Activated T-helper 17 cell treated with anti-CD3 and anti-CD28 coated beads, Interleukin-2, amount 50 U/mL, for 72 hours (primary cell): ENCODE data around the gene PRPF39. TPM values are rescaled to one million over a fixed set of nuclear protein-coding genes. Genes with fewer than 3 reads are reported as not detected.

Experiments used
- ATAC-seq: fragments of 150-1000 bp; cut with Tn5 transposase; replicated peaks from 2 replicates; pipeline ENCODE4 v1.10.0; 2021; ENCODE audit warnings: mild to moderate bottlenecking, moderate library complexity
- H3K27ac Mint-ChIP-seq: one replicate; pipeline ENCODE4 v1.8.0; 2022; ENCODE audit warnings: mixed read lengths
- H3K27me3 Mint-ChIP-seq: one replicate; pipeline ENCODE4 v1.8.0; 2022; ENCODE audit warnings: mixed read lengths
- H3K36me3 Mint-ChIP-seq: one replicate; pipeline ENCODE4 v1.8.0; 2022; ENCODE audit warnings: low read depth, mild to moderate bottlenecking, mixed read lengths
- H3K4me1 Mint-ChIP-seq: one replicate; pipeline ENCODE4 v1.8.0; 2022; ENCODE audit warnings: mixed read lengths
- H3K4me3 Mint-ChIP-seq: one replicate; pipeline ENCODE4 v1.8.0; 2022; ENCODE audit warnings: mild to moderate bottlenecking, mixed read lengths
- H3K9me3 Mint-ChIP-seq: one replicate; pipeline ENCODE4 v1.8.0; 2022; ENCODE audit warnings: mixed read lengths
- total RNA-seq, 2 donors: library from RNA; stranded (reverse); gene quantifications; one replicate each; pipeline ENCODE4 v1.2.3, GENCODE V29; 2022

Gene PRPF39
- total RNA-seq, 2 donors from 2014 or later, result 49.6 to 78.1 TPM

DNA sequence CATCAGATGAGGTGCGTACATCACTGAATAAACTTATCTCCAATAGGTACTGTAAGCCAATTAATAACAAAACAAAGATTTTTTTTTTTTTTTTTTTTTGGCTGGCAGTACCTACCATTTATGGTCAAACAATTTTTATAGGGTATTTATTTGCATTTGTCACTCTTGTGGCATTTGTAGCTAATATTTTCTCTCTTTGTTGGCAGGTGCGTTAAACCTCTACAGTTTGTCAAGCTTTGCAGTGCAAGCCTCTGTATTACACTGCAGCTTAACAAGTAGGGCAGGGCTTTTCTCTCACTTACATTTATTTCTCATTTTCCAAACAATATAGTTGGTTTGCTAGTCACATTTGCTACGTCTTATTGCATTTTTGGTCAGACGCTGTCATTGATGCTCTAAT lies 12.3 kb downstream of the PRPF39 start:
- peaks cover 34% of the 10 kb centered on the region for H3K4me1 Mint-ChIP-seq
- H3K27ac Mint-ChIP-seq, result no peak overlapping the region
- H3K36me3 Mint-ChIP-seq, result peaks cover 94% of the 10 kb centered on the region
- no peak for ATAC-seq
- H3K27me3 Mint-ChIP-seq, result no peaks in the 10 kb centered on the region
- H3K9me3 Mint-ChIP-seq, result no peaks in the 10 kb centered on the region
- no peak overlapping the region for H3K4me3 Mint-ChIP-seq

DNA sequence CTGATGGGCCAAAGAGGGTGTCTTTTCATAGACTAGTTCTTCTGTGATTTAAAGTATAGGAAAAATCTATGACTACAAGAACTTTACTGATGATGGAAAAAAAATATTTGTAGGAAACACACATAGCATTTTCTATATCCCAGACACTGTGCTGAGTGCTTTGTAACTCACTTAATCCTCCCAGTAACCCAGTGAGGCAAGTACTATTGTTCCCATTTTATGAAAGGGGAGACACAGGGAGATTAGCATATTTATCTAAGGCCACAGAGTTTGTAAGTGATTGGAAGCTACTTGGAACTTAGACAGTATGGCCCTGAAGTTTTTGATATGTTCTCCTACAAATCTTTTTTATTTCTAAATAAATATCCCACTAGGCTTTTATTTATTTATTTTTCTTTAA lies 19.9 kb downstream of the PRPF39 start:
- H3K9me3 Mint-ChIP-seq, result no peaks in the 10 kb centered on the region
- ATAC-seq, result no peak

DNA sequence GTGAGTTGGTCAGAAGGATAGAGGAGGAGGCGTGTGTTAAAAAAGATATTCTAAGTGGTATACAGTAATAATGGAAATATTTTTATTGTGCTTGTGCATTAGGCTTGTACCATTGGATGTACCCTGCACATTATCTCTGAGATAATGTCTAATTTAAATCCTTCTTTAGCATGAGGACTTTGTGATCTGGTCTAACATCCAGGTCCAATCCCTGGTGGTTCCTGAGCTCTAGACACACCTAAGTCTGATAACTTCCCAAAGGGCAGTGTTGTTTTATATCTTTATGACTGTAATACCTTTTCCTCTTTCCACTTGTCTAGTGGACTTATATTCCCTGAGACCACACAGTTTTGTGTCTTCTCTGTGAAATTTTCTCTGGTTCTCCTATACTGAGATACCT lies 20.6 kb downstream of the PRPF39 start:
- no peaks in the 10 kb centered on the region for H3K9me3 Mint-ChIP-seq
- H3K4me1 Mint-ChIP-seq, result peaks cover 5% of the 10 kb centered on the region
- peaks cover 99% of the 10 kb centered on the region for H3K36me3 Mint-ChIP-seq
- no peaks in the 10 kb centered on the region for H3K27me3 Mint-ChIP-seq
- no peak overlapping the region for H3K27ac Mint-ChIP-seq
- H3K4me3 Mint-ChIP-seq, result no peak overlapping the region
- ATAC-seq, result no peak

More for the DNA sequence above, 19.9 kb downstream of the PRPF39 start:
- peaks cover 2% of the 10 kb centered on the region for H3K4me1 Mint-ChIP-seq
- H3K4me3 Mint-ChIP-seq, result no peak overlapping the region
- no peaks in the 10 kb centered on the region for H3K27me3 Mint-ChIP-seq
- H3K27ac Mint-ChIP-seq, result peak overlapping the region; percentile 52
- peaks cover 99% of the 10 kb centered on the region for H3K36me3 Mint-ChIP-seq

DNA sequence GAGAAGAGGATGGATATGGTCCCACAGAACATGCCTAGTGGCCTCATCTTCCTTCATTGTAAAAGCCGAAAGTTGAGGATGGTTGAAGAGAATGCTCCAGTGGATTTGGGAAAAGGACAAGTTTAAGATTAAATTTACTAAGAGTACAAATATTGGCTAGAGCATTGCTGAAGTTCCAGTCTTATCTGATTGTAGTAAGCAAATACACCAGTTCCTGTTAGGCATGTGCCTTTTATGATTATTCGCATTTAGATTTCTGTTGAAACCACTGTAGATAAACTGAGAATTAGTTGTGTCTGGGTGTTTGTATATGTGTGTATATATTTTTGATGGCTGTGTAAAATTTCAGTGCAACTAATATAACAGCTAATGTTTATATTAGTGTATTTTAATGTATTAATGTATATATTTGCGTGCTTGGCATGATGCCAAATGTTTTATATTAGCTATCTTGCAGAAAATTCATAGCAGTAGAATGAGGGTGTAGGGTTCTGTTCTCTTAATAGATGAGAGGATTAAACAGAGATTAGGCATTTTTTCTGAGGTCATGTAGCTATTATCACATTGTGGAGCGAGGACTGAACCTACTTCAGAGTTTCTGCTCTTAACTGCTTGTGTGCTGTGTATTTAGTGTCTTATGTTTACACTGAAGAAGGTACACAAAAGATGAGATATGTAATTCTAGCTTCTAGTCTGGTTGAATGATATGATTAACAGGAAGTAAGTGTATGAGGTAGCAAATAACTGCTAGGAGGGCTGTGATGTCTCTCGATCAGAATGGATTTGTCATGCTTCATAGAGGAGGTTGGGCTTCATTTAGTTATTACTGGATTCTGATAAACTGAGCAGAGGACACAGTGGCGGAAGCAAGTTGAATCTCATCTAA lies 29.2 kb downstream of the PRPF39 start:
- Mint-ChIP-seq H3K4me1 (peaks cover 13% of the 10 kb centered on the region), H3K27me3 (no peaks in the 10 kb centered on the region), H3K27ac (peak overlapping the region; percentile 72), H3K9me3 (no peaks in the 10 kb centered on the region), H3K4me3 (peak overlapping the region; percentile 57), H3K36me3 (peaks cover 99% of the 10 kb centered on the region)
- ATAC-seq, result peak; percentile 65

DNA sequence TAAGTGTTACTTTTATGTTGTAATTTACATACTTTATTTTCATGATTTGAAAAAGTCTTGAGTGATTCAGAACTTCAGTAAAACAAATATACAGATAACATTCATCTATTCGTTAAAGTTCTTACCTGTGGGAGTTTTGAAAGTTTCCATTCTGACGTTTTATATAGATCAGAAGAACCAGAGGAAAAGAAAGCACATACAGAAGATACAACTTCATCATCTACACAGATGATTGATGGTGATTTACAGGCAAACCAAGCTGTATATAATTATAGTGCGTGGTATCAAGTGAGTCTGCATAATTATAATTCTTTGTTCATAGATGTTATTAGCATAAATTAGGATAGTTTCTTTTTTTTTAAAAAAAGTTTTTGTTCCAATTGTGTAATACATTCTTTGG lies 30.4 kb downstream of the PRPF39 start:
- peaks cover 8% of the 10 kb centered on the region for H3K4me1 Mint-ChIP-seq
- H3K9me3 Mint-ChIP-seq, result no peaks in the 10 kb centered on the region
- ATAC-seq, result peak; percentile 90
- peaks cover 99% of the 10 kb centered on the region for H3K36me3 Mint-ChIP-seq
- H3K27ac Mint-ChIP-seq, result peak overlapping the region; percentile 72
- peak overlapping the region; percentile 57 for H3K4me3 Mint-ChIP-seq
- no peaks in the 10 kb centered on the region for H3K27me3 Mint-ChIP-seq

GRCh38 chr14:45118594-45118993 lies 34.7 kb downstream of the PRPF39 start:
- H3K4me3 Mint-ChIP-seq, result no peak overlapping the region
- H3K9me3 Mint-ChIP-seq, result no peaks in the 10 kb centered on the region
- peaks cover 99% of the 10 kb centered on the region for H3K36me3 Mint-ChIP-seq
- no peak for ATAC-seq
- H3K4me1 Mint-ChIP-seq, result peaks cover 3% of the 10 kb centered on the region
- H3K27ac Mint-ChIP-seq, result no peak overlapping the region
- no peaks in the 10 kb centered on the region for H3K27me3 Mint-ChIP-seq

DNA sequence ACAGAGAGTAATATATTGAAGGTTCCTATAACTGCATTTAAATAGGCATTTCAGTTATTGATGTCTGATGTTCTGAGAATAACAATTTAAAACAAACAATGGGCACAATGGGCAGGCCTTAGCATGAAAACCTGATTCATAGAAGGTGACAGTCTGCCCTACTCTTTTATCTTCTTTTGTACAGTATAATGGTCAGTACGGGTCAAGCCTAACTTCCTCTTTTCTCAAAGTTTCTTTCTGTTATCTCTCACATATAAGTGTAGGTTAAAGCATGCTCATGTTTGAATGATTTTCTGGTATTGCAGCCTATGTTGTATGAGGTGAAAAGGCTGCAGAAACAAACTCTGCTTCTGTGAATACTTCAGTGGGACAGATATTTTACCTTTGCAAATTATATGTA lies 36.2 kb downstream of the PRPF39 start:
- H3K27me3 Mint-ChIP-seq, result no peaks in the 10 kb centered on the region
- H3K4me1 Mint-ChIP-seq, result no peaks in the 10 kb centered on the region
- H3K36me3 Mint-ChIP-seq, result peaks cover 97% of the 10 kb centered on the region
- no peaks in the 10 kb centered on the region for H3K9me3 Mint-ChIP-seq
- no peak overlapping the region for H3K27ac Mint-ChIP-seq
- no peak overlapping the region for H3K4me3 Mint-ChIP-seq
- ATAC-seq, result no peak

DNA sequence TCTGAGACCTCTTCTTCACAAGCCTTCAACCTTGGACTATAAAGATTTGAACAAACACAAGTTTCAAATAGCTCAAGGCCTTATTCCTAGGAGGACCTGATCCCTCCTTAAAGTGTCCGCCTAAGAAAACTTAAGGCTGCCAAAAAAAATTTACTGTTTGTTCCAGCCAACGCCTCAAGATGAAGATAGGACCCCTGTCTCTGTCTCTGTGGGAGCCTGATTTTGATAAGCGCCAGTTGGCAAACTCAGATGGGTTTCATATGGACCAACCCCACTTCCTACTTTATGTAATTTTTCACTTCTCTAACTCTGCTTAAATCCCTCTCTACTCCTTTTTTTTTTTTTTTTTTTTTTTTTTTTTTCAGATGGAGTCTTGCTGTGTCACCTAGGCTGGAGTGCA lies 39.4 kb downstream of the PRPF39 start:
- H3K9me3 Mint-ChIP-seq, result no peaks in the 10 kb centered on the region
- ATAC-seq, result no peak
- H3K4me3 Mint-ChIP-seq, result no peak overlapping the region

DNA sequence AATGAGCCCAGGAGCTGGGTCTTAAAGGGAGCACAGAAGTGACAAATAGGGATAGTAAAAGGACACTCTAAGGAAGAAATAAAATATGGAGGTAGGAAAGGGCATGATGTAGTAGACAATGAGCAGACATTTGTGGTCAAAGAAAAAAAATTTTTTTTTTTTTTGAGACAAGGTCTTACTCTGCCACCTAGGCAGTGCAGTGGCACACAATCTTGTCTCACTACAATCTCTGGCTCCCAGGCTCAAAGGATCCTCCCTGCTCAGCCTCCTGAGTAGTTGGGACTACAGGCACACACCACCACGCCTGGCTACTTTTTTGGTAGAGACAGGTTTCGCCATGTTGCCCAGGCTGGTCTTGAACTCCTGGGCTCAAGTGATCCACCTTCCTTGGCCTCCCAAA lies 41.8 kb downstream of the PRPF39 start:
- Mint-ChIP-seq H3K36me3 (peaks cover 82% of the 10 kb centered on the region), H3K4me1 (peaks cover 9% of the 10 kb centered on the region), H3K4me3 (no peak overlapping the region), H3K27me3 (no peaks in the 10 kb centered on the region), H3K27ac (no peak overlapping the region), H3K9me3 (no peaks in the 10 kb centered on the region)
- ATAC-seq, result no peak

More for the DNA sequence above, 39.4 kb downstream of the PRPF39 start:
- peaks cover 9% of the 10 kb centered on the region for H3K4me1 Mint-ChIP-seq
- H3K27me3 Mint-ChIP-seq, result no peaks in the 10 kb centered on the region
- H3K27ac Mint-ChIP-seq, result no peak overlapping the region
- H3K36me3 Mint-ChIP-seq, result peaks cover 92% of the 10 kb centered on the region

GRCh38 chr14:45128963-45129629 lies 45.2 kb downstream of the PRPF39 start:
- peaks cover 59% of the 10 kb centered on the region for H3K36me3 Mint-ChIP-seq
- no peak overlapping the region for H3K4me3 Mint-ChIP-seq
- peaks cover 9% of the 10 kb centered on the region for H3K4me1 Mint-ChIP-seq
- ATAC-seq, result no peak
- H3K9me3 Mint-ChIP-seq, result no peaks in the 10 kb centered on the region
- H3K27ac Mint-ChIP-seq, result no peak overlapping the region
- H3K27me3 Mint-ChIP-seq, result no peaks in the 10 kb centered on the region

GRCh38 chr14:45133683-45134050 lies 49.8 kb downstream of the PRPF39 start:
- Mint-ChIP-seq H3K27me3 (no peaks in the 10 kb centered on the region), H3K4me3 (peak overlapping the region; percentile 100), H3K4me1 (peaks cover 12% of the 10 kb centered on the region), H3K36me3 (peaks cover 26% of the 10 kb centered on the region), H3K27ac (peak overlapping the region; percentile 100), H3K9me3 (no peaks in the 10 kb centered on the region)
- no peak for ATAC-seq

- H3K27me3 Mint-ChIP-seq, result no peaks in the 10 kb centered on the region
- ATAC-seq, result peak; percentile 95
- no peaks in the 10 kb centered on the region for H3K9me3 Mint-ChIP-seq
- H3K36me3 Mint-ChIP-seq, result peaks cover 21% of the 10 kb centered on the region
- H3K4me1 Mint-ChIP-seq, result peaks cover 12% of the 10 kb centered on the region
- peak within 1 kb of the TSS; percentile 100 for H3K4me3 Mint-ChIP-seq
- H3K27ac Mint-ChIP-seq, result peak within 1 kb of the TSS; percentile 100
Observed at GRCh38 chr14:45134051-45134958, 50.4 kb downstream of the PRPF39 start, which contains the start of gene FKBP3. Gene FKBP3 (minus strand): TSS chr14:45134481. CDS start chr14:45134456, 25 bp downstream.

GRCh38 chr14:45135156-45135555 lies 51.2 kb downstream of the PRPF39 start:
- ATAC-seq, result no peak
- Mint-ChIP-seq H3K27ac (peak overlapping the region; percentile 100), H3K36me3 (peaks cover 15% of the 10 kb centered on the region), H3K9me3 (no peaks in the 10 kb centered on the region), H3K4me3 (peak overlapping the region; percentile 100), H3K4me1 (peaks cover 12% of the 10 kb centered on the region), H3K27me3 (no peaks in the 10 kb centered on the region)
